Measurements from ENCODE around the gene KLK14. TPM values are rescaled to one million over a fixed set of nuclear protein-coding genes. Genes with fewer than 3 reads are reported as not detected.

Gene KLK14
- total RNA-seq, 1 experiment from 2014 or later, result 0.76 TPM

- H3K79me2 ChIP-seq (ENCODE audit: insufficient read depth, low read length), result no peaks in the 10 kb centered on the region
- BruUV-seq (replicated peaks), result no TSS peak
- no peaks in the 10 kb centered on the region for H3K9me2 ChIP-seq (ENCODE audit: insufficient read depth)
- ChIA-PET POLR2A (no interaction called here), RAD21 (ENCODE audit: low non-redundant PET in 1 of 2, low total read pairs in 2 of 2, uncharacterized antibody in 2 of 2, unreplicated experiment in 2 of 2) (no interaction called here), CTCF (no interaction called here)
- no peak for TF ChIP-seq CBX3 (IDR thresholded peaks at IDR 0.05; ENCODE audit: low read depth)
- no peak overlapping the region for H3K27ac ChIP-seq (ENCODE audit: low read depth, low read length)
- intact Hi-C loops (cut with micrococcal nuclease), result no loop called here
- H2AFZ ChIP-seq (ENCODE audit: low read depth, low read length, poor library complexity, severe bottlenecking), result no peak overlapping the region
- no peak overlapping the region for H3K9ac ChIP-seq (ENCODE audit: low read length)
- H3K36me3 ChIP-seq (ENCODE audit: control insufficient read depth in 1 of 2, insufficient read depth in 2 of 2, low read length in 2 of 2), result no peaks in the 10 kb centered on the region
- no peak overlapping the region for H3K4me3 ChIP-seq (replicated peaks in 1 of 2; ENCODE audit: low read depth in 1 of 2, low read length in 2 of 2)
- no peak overlapping the region for H3K4me2 ChIP-seq (ENCODE audit: low read length)
- no peaks in the 10 kb centered on the region for H4K20me1 ChIP-seq (ENCODE audit: insufficient read depth)
- no peaks in the 10 kb centered on the region for H3K9me3 ChIP-seq (ENCODE audit: control insufficient read depth in 1 of 2, insufficient read depth in 1 of 2, low read depth in 1 of 2, low read length in 2 of 2)
- H3K4me1 ChIP-seq (ENCODE audit: control insufficient read depth in 1 of 2, insufficient read depth in 2 of 2, low read length in 2 of 2), result peaks cover 9 to 21% of the 10 kb centered on the region in 2 experiments
- DNase-seq (ENCODE audit: low read depth, low spot score) (no peak), ATAC-seq (no peak)
- no peaks in the 10 kb centered on the region; the same call in 1 of the 2 replicates for H3K27me3 ChIP-seq (ENCODE audit: insufficient read depth, low read length)
These were observed 22.4 kb downstream of the KLK14 start for GRCh38 chr19:51060336-51060735.

- Histone ChIP-seq H2AFZ (ENCODE audit: low read depth, low read length, poor library complexity, severe bottlenecking) (no peak overlapping the region), H3K27ac (ENCODE audit: low read depth, low read length) (no peak overlapping the region), H3K9me3 (ENCODE audit: control insufficient read depth in 1 of 2, insufficient read depth in 1 of 2, low read depth in 1 of 2, low read length in 2 of 2) (no peaks in the 10 kb centered on the region), H3K9me2 (ENCODE audit: insufficient read depth) (no peaks in the 10 kb centered on the region), H4K20me1 (ENCODE audit: insufficient read depth) (no peaks in the 10 kb centered on the region), H3K9ac (ENCODE audit: low read length) (no peak overlapping the region), H3K4me3 (replicated peaks in 1 of 2; ENCODE audit: low read depth in 1 of 2, low read length in 2 of 2) (no peak overlapping the region), H3K79me2 (ENCODE audit: insufficient read depth, low read length) (no peaks in the 10 kb centered on the region), H3K36me3 (ENCODE audit: control insufficient read depth in 1 of 2, insufficient read depth in 2 of 2, low read length in 2 of 2) (no peaks in the 10 kb centered on the region), H3K4me2 (ENCODE audit: low read length) (no peak overlapping the region), H3K4me1 (ENCODE audit: control insufficient read depth in 1 of 2, insufficient read depth in 2 of 2, low read length in 2 of 2) (peaks cover 5 to 14% of the 10 kb centered on the region in 2 experiments), H3K27me3 (ENCODE audit: insufficient read depth, low read length) (peaks cover under 1% of the 10 kb centered on the region; the same call in 1 of the 2 replicates)
- ChIA-PET POLR2A (no interaction called here), CTCF (no interaction called here), RAD21 (ENCODE audit: low non-redundant PET in 1 of 2, low total read pairs in 2 of 2, uncharacterized antibody in 2 of 2, unreplicated experiment in 2 of 2) (no interaction called here)
- no TSS peak for BruUV-seq (replicated peaks)
- TF ChIP-seq ZFX (IDR thresholded peaks at IDR 0.05) (no peak), EZH2phosphoT487 (IDR thresholded peaks at IDR 0.05; ENCODE audit: borderline replicate concordance) (no peak), SRF (IDR thresholded peaks at IDR 0.05; ENCODE audit: low read depth) (no peak), POLR2A (IDR thresholded peaks at IDR 0.05; ENCODE audit: borderline replicate concordance, extremely low read depth, insufficient read depth, insufficient read length) (no peak), EZH2 (IDR thresholded peaks at IDR 0.05) (no peak), SIN3A (IDR thresholded peaks at IDR 0.05; ENCODE audit: low read depth) (no peak), EGR1 (IDR thresholded peaks at IDR 0.05; ENCODE audit: low read depth) (no peak), ELF1 (IDR thresholded peaks at IDR 0.05; ENCODE audit: borderline replicate concordance, low read depth) (no peak), POLR2AphosphoS5 (IDR thresholded peaks at IDR 0.05; ENCODE audit: low read depth, low read length) (no peak), CEBPB (IDR thresholded peaks at IDR 0.05; ENCODE audit: low read depth) (no peak), ATF3 (IDR thresholded peaks at IDR 0.05) (no peak), SP1 (IDR thresholded peaks at IDR 0.05; ENCODE audit: low read depth) (no peak), JUND (IDR thresholded peaks at IDR 0.05) (no peak), RAD21 (IDR thresholded peaks at IDR 0.05; ENCODE audit: low read depth) (no peak), TCF7L2 (IDR thresholded peaks at IDR 0.05; ENCODE audit: borderline replicate concordance, extremely low read depth, insufficient read depth, insufficient read length) (no peak), FOSL1 (IDR thresholded peaks at IDR 0.05; ENCODE audit: low read depth) (no peak)
- TF ChIP-seq, protein P1, sequence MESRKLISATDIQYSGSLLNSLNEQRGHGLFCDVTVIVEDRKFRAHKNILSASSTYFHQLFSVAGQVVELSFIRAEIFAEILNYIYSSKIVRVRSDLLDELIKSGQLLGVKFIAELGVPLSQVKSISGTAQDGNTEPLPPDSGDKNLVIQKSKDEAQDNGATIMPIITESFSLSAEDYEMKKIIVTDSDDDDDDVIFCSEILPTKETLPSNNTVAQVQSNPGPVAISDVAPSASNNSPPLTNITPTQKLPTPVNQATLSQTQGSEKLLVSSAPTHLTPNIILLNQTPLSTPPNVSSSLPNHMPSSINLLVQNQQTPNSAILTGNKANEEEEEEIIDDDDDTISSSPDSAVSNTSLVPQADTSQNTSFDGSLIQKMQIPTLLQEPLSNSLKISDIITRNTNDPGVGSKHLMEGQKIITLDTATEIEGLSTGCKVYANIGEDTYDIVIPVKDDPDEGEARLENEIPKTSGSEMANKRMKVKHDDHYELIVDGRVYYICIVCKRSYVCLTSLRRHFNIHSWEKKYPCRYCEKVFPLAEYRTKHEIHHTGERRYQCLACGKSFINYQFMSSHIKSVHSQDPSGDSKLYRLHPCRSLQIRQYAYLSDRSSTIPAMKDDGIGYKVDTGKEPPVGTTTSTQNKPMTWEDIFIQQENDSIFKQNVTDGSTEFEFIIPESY (IDR thresholded peaks at IDR 0.05; ENCODE audit: extremely low read depth, insufficient replicate concordance, low read length), result no peak
- ATAC-seq (no peak), DNase-seq (ENCODE audit: low read depth, low spot score) (no peak)
- intact Hi-C loops (cut with micrococcal nuclease), result no loop called here
These were observed 23.0 kb downstream of the KLK14 start for GRCh38 chr19:51059715-51060114.

All from HCT116 (cell line).